Fibroblast of peridontal ligament (primary cell): Measurements from ENCODE around the gene LUZP1.
A peak's percentile ranks its signal among the peaks of the same experiment; 100 is the strongest.

ENCODE experiments used
- DNase-seq: peaks from one replicate; pipeline ENCODE4 v3.0.0-alpha.2; 2010; ENCODE audit errors: extremely low read depth

Gene LUZP1

GRCh38 chr1:23188936-23189452 is 20.3 kb upstream of the LUZP1 start:
- DNase-seq = peak; percentile 37

DNA sequence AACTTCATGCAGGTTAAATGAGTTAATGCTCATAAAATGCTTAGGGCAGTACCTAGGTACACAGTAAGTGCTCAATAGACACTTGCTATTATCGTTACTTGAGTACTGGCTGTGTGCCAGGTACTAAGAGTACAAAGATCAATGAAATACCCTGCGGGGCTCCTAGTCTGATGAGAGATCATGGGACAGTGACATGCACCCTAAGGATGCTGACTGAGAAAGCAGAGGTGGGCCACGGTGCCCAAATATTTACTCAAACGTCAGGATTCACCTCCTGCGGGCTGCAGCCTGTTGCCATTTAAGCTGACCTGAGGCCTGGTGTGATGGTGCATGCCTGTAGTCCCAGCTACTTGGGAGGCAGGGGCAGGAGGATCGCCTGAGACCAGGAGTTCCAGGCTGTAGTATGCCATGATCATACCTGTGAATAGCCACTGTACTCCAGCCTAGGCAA is 19.8 kb upstream of the LUZP1 start:
- no peak for DNase-seq

DNA sequence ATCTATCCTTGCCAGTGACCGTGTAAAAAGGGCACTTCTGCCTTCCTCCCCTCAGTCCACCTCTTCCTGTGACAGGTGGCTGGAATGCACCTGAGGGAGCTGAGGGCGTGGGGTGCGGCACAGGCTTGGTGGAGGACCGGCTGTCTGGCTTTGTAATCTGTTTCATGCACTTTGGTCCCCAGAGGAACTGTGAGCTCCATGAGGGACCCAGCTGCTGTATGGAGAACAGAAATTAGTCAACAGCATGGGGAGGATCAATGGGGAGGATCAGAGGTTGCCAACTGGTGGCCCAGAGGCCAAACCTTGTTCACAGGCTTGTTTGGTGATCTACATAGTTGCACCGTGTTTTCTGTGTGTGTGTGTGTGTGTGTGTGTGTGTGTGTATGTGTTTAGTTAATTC is 19.0 kb upstream of the LUZP1 start:
- no peak for DNase-seq

DNA sequence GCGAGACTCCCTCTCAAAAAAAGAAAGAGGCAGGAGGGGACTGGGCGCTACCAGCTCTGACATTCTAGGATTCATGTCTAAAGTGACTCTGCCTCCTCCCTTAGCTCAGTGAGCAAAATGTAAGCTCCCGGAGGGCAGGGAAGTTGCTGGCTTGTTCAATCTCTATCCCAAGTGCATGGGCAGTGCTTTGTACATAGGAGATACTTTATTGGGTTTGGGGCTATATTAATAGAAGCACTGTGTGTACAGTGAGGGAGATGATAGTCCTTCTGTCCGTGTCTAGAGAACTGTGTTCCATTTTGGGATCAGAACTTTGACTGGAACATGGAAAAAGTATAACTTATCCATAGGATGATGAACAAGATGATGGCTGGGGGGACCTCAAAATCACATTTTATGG is 16.7 kb upstream of the LUZP1 start:
- no peak for DNase-seq

DNA sequence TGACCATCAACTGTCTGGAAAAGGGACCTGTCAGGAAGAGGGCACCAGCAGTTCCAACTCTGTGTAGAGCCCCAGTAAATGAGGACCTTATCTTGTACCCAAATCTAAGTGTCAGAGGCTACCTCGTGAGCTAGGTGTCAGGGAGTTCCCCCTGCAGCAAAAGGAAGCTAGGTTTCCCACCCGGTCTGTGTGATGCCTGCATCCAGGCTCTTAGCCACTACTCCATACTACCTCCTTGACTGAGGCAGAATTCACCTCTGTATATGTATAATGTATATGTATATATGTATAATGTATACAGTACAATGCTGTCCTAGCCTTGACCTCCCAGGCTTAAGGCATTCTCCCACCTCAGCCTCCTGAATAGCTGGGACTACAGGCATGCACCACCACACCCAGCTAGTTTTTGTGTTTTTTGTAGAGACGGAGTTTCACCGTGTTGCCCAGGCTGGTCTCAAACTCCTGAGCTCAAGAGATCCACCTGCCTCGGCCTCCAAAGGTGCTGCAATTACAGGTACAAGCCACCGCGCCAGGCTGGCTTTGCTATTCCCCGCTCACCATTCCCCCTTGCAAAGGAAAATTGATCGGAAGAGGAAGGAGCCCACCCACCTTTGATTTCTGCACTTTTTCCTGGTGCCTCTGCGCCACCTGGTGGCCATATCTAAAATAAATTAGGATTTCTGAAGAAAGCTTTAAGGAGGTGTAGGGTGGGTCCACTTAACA is 15.7 kb upstream of the LUZP1 start:
- DNase-seq = peak; percentile 59

DNA sequence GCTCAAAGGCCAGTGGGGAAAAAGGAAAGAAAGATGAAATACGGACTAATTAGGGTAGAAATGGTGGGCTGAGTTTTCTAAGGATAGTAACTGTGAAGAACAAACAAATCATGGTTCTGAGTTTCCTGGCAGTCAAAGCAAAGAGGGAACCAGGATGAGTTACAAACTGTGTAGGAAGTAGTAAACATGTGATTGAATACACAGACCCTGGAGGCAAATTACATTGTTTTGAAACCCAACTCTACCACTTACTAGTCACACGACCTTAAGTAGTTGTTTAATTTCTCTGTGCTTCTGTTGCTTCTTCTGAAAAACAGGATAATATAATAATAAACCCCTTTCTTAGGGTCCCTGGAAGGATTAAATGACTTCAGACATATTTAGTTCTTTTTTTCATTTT is 11.2 kb upstream of the LUZP1 start:
- no peak for DNase-seq

GRCh38 chr1:23178950-23179349 is 10.3 kb upstream of the LUZP1 start:
- DNase-seq = peak; percentile 50

DNA sequence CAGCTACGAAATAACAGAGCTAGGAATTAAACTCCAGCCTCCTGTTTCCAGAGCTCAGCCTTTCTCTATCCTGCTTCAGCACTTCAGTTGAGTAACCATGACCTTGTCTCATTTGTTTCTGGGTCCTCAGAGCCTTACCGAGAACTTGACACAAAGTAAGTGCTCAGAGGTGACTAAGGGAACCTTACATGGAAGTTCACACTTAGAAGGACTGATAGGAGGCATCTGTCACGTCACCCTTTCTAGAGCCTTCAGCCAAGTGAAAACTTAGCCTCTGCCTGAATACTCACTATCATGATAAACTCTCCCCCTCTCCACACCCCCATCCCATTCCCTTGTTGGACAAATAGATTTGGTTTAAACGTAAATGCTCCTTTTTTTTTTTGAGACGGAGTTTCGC is 9.8 kb upstream of the LUZP1 start:
- DNase-seq = no peak

DNA sequence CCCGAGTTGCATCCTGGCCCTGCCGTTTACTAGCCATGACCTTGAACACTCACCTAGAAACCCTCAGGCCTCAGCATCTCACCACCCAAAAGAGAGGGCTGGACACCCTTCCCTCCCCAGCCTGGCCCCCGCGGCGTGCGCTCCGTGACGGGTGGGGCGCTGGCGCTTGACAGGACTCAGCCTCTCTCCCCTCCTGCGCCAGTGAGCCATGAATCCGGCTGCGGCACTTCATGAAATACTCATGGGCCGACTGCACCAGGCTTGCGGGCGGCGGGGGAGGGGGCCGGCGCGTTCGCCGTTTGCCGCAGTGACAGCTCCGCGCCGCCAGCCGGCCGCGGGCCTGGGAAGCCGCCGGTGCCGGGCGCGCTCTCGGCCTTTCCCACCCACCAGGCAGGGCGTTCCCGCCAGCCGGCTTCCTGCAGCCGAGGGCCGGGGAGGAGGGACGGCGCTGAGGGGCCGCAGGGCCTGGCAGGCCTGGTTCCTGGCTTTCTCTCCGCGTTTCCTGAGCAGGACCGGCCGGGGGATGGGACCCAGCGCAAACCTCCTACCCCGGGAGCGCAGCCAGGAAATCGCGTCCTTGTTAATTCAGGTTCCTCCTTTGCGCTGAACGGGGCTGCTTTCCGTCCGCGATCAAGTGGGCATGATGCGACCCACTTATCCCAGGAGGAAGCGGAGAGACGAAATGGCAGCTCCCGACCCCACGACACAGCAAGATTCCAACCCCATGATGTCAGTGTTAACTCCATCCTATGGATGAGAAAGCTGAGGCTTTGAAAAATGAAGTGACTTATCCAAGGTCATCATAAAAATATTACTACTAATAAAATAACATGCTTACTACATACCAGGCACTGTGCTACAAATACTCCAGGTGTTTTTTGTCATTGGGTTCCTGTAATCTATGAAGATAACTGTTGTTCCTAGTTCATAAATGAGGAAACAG is 9.1 kb upstream of the LUZP1 start:
- DNase-seq = peak; percentile 59

DNA sequence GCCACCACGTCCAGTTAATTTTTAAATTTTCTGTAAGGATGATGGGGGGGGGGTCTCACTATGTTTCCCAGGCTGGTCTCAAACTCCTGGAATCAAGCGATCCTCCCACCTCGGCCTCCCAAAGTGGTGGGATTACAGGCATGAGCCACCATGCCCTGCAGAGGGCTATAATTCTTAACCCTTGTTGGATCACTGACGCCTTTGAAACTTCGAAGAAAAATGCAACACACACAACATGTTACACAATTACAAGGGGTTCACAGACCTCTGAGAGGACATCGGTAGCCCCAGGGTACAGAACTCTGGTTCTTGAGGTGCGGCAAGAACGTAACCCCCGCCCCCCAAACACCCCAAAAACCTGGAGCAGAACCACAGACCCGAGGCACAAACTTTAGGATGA is 8.4 kb upstream of the LUZP1 start:
- DNase-seq = no peak

- peak; percentile 33 for DNase-seq
Measured at GRCh38 chr1:23174426-23175110, 5.9 kb upstream of the LUZP1 start.

GRCh38 chr1:23171181-23171755 is 2.6 kb upstream of the LUZP1 start:
- DNase-seq = no peak

GRCh38 chr1:23169727-23170335 is 1.2 kb upstream of the LUZP1 start:
- peak; percentile 94 for DNase-seq

DNA sequence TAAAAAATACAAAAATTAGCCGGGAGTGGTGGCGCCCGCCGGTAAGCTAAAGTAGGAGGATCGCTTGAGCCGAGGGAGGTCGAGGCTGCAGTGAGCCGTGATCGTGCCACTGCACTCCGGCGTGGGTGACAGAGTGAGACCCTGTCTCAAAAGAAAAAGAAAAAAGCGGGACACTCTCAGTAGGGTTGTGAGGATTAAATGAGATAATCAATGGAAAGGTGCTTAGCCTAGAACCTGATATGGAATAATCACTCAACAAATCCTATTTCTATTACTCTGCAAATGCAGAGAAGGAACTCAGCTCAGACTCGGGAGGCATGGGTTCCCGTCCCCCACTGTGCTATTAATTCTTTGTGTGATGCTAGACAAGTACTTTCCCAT is 529 bp upstream of the LUZP1 start:
- DNase-seq = no peak

DNA sequence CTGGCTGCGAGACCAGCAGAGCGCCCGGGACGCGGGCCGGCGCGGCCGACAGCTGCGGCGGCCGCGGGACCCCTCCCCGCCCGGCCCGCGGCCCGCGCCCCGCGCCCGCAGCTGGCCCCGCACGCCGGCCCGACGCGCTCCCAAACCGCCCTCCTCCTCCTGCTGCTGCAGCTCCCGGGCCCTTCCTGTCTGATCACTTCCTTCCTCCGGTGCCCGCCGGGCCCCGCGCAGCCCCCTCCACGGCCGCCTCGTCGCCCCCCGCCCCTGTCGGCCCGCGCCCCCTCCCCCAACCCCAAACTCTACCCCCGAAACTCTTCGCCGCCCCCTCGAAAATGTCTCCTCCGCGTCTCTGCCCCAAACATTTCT is 594 bp downstream of the LUZP1 start:
- DNase-seq = no peak

DNA sequence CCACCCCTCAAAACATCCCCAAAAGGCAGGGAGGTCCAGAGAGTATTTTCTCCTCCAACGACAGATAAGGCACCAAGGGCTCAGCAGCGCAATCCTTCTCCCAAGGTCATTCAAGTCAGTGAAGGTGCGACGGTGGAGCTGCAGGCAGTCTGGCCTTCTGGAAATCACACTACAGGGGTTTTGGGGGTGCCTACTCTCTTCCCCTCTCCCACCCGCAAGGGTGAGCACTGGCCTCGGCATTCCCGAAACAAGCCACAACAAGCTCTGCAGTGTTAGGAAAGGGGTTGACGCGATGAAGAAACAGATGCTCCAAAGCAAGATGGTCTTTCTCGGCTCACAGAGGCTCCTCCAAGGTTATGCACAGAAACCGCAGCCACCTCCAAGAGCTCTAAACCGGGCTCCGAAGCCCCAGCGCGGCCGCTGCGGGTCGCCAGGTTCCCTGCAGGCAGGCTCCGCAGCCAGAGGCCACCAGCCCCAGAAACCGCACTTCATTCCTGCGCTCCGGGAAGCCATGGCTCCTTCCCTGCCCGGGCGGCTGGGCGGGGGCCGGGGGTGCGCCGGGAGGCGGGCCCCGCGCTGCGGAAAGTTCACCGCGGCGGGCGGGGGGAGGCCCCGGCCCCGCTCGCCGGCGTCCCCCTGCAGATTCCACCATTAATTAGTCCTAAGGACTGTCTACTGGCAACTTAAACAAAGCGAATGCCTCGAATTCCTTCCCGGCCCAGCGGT is 1.1 kb downstream of the LUZP1 start:
- peak; percentile 63 for DNase-seq

- no peak for DNase-seq
Measured at GRCh38 chr1:23166854-23167253, 1.8 kb downstream of the LUZP1 start.

DNA sequence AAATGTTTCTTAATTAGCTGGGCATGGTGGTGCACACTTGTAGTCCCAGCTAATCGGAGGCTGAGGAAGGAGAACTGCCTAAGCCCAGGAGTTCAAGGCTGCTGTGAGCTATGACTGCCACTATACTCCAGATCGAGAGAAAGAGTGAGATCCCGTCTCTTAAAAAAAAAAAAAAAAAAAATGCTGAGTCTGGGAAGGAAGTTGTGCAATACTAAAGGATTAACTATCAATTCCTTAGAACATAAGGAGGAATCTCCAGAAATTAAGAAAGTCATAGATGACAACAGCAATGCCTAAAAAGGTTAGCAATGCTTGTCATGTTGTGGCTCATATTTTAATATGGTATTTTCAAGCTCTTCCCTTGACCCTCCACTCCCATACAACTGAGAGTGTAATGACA is 5.3 kb downstream of the LUZP1 start:
- no peak for DNase-seq

- DNase-seq = no peak
Measured at GRCh38 chr1:23159963-23160877, 8.4 kb downstream of the LUZP1 start.

- no peak for DNase-seq
Measured at GRCh38 chr1:23156940-23157339, 11.7 kb downstream of the LUZP1 start.
